Mucosa of gallbladder (tissue), 1 donor: Measurements from ENCODE around the gene TMEM242. TPM values are rescaled to one million over a fixed set of nuclear protein-coding genes. Genes with fewer than 3 reads are reported as not detected.
"Not testable (repeated sequence)": the region's sequence is repeated elsewhere in the genome, so short reads cannot be mapped to it uniquely, and the experiment has no call there.

Experiments used
- DNase-seq: peaks from one replicate; pipeline ENCODE4 v3.0.0-alpha.2; 2020; ENCODE audit warnings: low spot score
- total RNA-seq: library from RNA; stranded (reverse); gene quantifications from one replicate; pipeline ENCODE4 v1.2.1, GENCODE V29; 2021
- donor health status: DM: no; HTN: no; CAD: no.

The TMEM242 gene
- total RNA-seq, 1 donor from 2014 or later = 13.1 TPM

GRCh38 chr6:157323966-157324300 is 614 bp upstream of the TMEM242 start:
- DNase-seq = peak; percentile 73

GRCh38 chr6:157322792-157323254 is 496 bp downstream of the TMEM242 start:
- DNase-seq = no peak

- DNase-seq = peak; percentile 88
These were observed 6.2 kb downstream of the TMEM242 start for GRCh38 chr6:157316871-157317814.

GRCh38 chr6:157314705-157315321 is 8.5 kb downstream of the TMEM242 start:
- no peak for DNase-seq

GRCh38 chr6:157313531-157314467 is 9.5 kb downstream of the TMEM242 start:
- DNase-seq = no peak

- no peak for DNase-seq
These were observed 10.6 kb downstream of the TMEM242 start for GRCh38 chr6:157312757-157313156.

GRCh38 chr6:157310693-157311092 is 12.6 kb downstream of the TMEM242 start:
- not testable (repeated sequence) for DNase-seq

GRCh38 chr6:157307661-157308060 is 15.7 kb downstream of the TMEM242 start:
- no peak for DNase-seq

- no peak for DNase-seq
These were observed 17.4 kb downstream of the TMEM242 start for GRCh38 chr6:157305670-157306653.

GRCh38 chr6:157304899-157305663 is 18.2 kb downstream of the TMEM242 start:
- peak; percentile 61 for DNase-seq

GRCh38 chr6:157302736-157303135 is 20.6 kb downstream of the TMEM242 start:
- DNase-seq = no peak

GRCh38 chr6:157300436-157300835 is 22.9 kb downstream of the TMEM242 start:
- no peak for DNase-seq

GRCh38 chr6:157300006-157300405 is 23.3 kb downstream of the TMEM242 start:
- no peak for DNase-seq

GRCh38 chr6:157298216-157298724 is 25.0 kb downstream of the TMEM242 start:
- no peak for DNase-seq

- no peak for DNase-seq
These were observed 28.7 kb downstream of the TMEM242 start for GRCh38 chr6:157294654-157295053.

- no peak for DNase-seq
These were observed 29.5 kb downstream of the TMEM242 start for GRCh38 chr6:157293780-157294179.

GRCh38 chr6:157292202-157292601 is 31.1 kb downstream of the TMEM242 start:
- DNase-seq = no peak

GRCh38 chr6:157291356-157291755 is 32.0 kb downstream of the TMEM242 start:
- no peak for DNase-seq

GRCh38 chr6:157290797-157291196 is 32.5 kb downstream of the TMEM242 start:
- DNase-seq = no peak

- DNase-seq = no peak
These were observed 33.6 kb downstream of the TMEM242 start for GRCh38 chr6:157289764-157290163.
